ENCODE data around the gene MOK.
"Not testable (repeated sequence)": the region's sequence is repeated elsewhere in the genome, so short reads cannot be mapped to it uniquely, and the experiment has no call there.

MOK gene

DNA sequence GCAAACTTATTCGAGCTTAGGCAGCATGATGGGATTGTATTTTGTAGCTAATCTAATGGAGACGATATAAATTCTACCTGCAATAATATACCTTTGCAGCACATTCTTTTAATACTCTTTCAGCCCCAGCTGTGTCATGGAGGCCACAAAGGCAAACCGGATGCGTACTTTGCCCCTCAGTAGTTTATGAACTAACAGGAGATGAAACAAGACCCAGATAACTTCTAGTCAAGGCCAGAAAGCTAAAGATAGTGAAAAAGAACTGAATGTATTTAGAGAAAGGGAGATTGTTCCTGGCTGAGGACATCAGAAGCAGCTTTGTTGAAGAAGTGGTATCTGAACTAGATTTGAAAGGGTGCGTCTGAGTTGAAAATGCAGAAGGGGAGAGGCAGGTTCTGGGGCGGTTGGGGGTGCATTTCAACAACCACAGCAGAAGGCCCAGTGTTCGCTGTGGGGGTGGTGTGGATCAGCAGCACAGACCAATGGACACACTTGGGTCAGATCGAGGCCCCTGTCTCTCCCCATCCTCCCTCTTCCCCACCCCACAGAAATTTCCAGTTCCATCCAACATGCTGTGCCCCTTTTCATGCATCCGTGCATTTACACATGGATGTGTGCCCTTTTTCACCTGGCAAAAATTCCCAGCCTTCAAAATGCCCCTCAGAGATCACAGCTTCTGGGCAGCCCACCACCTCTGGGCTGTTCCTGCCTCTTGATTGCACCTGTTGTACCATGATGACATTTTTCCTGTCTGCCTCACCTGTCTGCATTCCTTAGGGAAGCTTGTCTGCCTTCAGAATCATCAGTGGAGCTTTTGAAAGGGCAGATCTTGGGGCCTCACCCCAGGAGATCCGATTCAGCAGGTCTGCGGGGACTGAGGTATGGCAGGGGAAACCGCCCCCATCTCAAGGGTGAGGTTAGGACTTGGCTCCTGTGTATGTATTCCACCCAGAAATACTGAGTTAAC lies 16.8 kb upstream of the MOK start:
- DNase-seq (ENCODE audit: low read depth in 4 of 4, low spot score in 1 of 4): no peak

DNA sequence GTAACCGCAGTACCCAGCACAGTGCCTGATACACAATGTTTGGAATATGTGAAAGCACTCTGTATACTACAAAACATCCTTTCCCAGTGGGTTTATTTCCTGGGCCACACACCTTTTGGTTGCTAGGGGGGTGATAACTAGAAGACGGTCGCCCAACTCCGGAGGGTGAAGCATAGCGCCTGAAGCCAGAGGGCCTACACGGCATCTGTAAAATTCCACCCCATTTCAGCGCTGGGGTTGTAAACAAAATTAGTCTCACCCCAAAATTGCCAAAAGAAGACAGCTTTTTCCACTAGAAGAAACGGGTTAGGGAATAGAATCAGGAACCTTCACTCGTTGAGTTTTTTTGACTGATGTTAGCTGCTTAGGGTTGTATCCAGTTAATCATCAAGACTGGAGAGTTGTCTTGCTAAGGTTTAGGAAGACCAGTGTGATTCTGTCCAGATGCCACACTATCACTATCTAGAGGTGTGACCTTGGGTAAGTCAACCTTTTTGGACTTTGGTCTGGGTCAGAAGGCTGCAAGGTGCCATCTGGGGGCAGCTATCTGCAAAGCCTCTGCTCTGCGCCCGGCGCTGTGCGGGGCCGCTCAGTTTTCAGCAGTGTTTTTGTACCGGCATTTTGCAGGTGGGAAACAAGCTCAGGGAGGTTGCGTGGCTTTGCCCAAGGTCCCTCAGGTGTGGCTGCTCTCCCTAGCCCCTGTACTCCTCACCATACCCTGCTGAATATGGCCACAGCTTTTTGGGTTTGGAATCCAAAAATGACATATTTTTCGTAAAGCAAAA lies 15.9 kb upstream of the MOK start:
- DNase-seq (ENCODE audit: low read depth in 4 of 4, low spot score in 1 of 4): no peak

DNA sequence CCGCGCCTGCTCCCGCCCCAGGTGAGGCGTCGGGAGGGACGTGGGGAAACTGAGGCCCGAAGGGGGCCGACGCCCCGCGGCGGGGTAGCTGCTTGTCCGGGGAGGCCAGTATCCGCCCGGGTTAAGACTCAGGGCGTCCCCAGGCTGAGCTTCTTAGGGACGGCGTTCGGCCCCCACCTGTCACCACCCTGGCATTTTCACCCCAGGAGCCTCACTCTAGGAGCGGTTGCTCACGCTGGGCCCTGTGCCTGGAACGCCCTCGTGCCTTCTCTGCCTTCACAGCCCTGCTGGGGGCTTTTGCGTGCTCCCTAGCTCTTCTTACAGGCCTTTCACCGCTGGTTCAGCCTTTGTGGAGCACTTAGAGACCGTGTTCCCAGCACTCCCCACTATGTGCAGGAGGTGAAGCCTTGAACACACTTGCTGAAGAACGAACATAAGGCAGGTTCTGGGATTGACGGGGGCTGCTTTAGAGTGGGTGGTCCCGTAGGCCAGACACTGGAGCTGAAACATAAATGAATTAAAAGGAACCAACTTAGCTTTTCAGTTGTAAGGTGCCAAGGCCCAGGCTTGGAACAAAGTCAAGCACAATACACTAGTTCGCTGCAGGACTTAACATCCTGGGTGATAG lies 15.2 kb upstream of the MOK start:
- peak in 1 of 4 experiments; percentile 9 for DNase-seq (ENCODE audit: low read depth in 4 of 4, low spot score in 1 of 4)

DNA sequence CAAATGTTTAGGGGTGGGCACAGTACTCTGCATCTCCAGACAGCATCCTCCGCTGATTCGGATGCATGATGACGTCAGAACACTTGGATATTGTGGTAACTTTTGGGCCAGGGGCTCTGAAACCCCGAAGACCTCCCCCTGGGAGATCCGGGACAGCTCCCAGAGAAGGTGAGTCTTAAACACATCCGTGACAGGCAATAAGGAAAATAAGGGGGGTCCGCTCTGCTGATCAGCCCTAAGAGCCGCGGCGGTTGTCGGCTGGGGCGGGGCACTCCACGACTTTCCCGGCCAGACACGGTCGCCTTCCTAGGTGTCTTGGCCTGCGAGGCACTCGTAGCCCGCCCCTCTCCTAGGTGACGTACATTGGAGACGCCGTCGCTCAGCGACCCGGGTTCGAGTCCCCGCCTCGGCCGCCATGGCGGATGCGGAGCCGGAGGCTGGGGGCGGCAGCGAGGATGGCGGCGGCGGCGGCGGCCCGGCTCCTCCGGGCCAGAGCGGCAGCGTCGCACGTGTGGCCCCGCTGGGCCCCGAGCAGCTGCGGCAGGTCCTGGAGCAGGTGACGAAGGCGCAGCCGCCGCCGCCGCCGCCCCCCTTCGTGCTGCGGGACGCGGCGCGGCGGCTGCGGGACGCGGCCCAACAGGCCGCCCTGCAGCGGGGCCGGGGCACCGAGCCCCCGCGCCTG lies 14.5 kb upstream of the MOK start, which contains the start of gene ZNF839:
Gene ZNF839 (plus strand): TSS at position 396 of the 682 bp plus-strand sequence. CDS start 20 bp downstream, at position 416.
- peak; percentile 91 to 95 (median 93) for DNase-seq (ENCODE audit: low read depth in 4 of 4, low spot score in 1 of 4)

DNA sequence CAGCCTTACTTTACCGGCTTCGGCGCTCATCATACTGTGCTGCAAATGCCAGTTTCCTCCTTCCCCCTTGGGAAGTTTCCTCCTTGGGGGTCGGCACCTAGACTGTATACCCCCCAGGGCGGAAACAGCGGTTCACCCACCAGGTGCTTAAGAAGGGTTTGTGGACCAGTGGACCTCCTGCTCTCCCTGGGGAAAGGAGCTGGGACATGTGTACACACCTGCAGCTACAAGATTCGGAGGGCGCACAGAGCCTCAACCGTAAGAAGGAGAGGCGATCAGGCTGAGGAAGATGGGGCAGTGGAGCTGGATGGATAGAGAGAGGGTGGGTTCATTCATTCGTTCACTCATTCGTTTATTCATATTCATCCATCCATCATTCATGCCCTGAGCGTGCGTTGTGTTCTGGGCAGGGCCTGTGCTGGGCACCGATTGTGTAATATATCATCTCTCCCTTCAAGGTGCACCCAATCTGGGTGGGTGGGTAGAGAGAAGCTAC lies 13.9 kb upstream of the MOK start:
- DNase-seq (ENCODE audit: low read depth in 4 of 4, low spot score in 1 of 4): no peak

DNA sequence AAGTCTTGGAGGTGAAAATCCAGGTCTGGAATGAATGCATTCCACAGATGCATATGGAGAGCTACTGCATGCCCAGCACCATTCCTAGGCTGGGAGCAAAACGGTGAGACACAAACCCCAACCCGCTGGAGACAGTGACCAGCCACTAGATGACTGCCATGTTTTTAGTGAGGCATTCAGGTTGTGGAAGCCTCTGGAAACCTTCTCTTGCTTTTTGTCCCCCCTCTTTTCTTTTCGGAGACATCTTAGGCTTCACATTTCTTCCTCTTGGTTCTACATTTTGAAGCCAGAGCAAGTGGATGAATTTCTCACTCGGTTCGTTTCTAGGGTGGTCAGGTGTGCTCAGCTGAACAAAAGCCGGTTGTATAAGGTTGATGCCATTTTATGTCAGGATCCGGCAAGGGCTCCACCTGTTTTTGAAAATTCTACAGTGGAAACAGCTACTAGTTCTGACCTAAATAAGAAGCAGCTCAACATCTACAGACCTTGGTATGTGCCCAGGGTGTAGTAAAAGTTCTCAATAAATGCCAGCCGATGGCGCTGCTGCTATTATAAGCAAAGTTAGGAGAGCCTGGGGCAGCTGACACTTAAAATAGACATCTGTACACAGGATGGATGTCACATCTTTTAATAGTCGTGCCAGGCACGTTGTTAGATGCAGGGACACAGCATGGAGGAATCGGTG lies 12.7 kb upstream of the MOK start:
- DNase-seq (ENCODE audit: low read depth in 4 of 4, low spot score in 1 of 4): no peak

DNA sequence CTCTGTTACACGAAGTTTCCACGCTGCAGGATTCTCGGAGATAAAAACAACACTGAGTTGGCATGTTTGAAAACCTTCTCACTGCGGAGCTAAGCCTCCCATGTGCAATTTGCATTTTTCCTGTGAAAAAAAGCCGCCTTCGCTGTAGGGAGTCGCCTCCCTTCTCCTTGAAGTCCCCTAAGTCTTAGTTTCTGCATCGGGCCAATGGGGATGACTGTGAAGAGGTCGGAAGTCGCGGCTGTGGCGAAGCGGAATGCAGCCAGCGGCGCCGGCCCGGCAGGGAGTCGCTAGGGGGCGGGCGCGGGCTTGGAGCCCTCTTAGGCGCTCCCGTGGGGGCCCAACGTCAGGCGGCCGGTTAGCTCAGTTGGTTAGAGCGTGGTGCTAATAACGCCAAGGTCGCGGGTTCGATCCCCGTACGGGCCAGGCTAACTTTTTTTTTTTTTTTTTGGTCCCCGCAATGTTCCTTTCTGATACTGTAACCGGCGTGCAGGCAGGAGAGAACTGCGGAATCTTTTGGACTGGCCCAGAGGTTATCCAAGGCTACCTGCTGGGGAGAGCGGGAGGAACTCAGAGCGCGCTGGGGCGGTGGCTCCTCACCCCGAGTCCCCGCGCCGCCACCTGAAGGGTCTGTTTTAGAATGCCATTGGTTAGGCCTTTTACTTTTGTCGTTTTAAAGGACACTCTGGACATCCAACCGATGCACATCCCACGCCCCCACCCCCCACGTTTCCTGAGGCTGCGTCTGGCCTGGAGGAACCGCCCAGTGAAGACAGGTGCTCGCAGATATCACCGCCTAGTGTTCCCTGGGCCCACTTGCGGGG lies 12.0 kb upstream of the MOK start:
- DNase-seq (ENCODE audit: low read depth in 4 of 4, low spot score in 1 of 4): peak; percentile 77 to 96 (median 92)

DNA sequence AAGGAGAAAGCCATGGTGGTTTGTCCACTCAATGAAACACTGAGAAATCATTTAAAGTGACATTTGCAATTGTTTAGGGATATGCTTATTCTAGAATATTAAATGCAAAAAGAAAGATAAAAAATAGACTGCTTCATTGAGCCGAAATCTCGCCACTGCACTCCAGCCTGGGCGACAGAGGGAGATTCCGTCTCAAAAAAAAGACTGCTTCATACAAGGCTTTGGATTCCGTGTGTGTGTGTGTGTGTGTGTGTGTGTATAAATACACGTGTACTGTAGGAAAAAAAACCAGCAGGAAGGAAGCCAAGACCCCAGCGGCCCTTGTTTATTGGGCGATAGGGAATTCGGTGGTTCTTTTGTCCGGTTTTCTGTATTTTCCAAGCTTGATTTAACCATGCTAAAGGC lies 11.4 kb upstream of the MOK start:
- no peak for DNase-seq (ENCODE audit: low read depth in 4 of 4, low spot score in 1 of 4)

DNA sequence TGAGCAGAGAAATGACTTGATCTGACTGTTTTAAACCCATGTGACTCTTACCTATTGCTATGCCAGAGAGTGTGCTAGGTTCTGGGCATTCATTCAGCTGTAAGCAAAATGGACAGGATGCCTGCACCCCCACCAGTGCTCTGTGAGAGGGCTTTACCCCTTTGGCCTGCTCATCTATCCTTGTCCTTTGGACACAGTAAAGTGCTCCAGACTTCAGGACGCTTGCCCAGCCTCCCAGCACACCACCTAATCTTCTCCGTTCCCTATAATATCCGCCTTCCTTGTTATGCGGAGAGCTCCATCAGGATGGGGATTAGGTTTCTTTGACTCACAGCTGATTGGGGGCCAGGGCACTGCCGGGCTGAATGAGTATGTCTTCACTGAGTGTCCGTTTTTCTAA lies 10.2 kb upstream of the MOK start:
- no peak for DNase-seq (ENCODE audit: low read depth in 4 of 4, low spot score in 1 of 4)

DNA sequence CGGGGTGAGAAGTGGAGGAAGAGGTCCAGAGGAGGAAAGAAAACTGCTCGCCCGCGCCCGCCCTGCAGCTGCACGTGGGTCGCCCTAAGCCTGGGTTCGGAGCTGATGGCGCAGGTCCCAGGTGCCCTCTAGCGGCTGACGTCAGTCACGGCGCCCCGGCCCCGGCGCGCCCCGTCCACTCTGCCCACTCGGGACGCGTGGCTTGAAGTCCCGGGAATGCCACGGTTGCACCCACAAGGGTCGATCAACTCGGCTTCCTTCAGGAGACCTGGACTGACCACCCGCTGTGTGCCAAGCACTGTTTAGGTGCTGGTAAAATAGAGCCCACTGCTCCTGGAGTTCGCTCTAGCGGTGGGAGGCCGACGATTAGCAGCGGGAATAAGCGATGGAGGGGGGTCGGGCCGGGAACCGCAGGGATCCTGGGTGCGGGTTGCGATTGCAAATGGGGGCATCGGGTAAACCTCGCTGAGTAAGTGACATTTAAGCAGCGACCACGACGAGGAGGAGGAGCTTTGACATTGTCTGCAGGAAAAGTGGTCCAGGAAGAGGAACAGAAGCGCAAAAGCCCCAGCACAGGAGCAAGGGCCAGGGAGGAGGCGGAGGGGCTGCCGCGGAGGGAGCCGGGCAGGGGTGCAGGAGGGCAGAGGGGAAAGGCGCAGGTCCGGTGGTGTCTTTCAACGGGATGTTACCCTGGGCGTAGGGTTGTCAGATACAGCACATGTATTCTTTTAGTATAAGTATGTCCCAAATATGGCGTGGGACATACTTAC lies 9.5 kb upstream of the MOK start:
- peak; percentile 57 to 77 (median 68) for DNase-seq (ENCODE audit: low read depth in 4 of 4, low spot score in 1 of 4)

DNA sequence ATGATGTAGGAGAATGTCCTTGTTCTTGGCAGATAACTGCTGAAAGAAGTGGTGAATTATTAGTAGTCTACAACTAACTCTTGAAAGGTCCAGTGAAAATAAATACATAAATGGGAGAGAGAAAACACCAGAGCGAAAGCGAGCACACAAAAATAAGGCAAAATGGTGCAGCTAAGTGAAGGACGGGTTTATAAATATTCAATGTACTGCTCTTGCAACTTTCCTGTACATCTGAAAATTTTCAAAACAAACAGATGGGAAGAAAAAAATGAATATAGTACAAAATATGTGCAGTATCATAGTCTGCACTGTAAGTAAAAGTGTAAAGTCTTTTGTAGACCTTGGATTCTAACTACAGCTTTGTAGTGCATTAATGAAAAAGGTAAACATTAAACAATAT lies 1.3 kb downstream of the MOK start:
- no peak for DNase-seq (ENCODE audit: low read depth in 4 of 4, low spot score in 1 of 4)

DNA sequence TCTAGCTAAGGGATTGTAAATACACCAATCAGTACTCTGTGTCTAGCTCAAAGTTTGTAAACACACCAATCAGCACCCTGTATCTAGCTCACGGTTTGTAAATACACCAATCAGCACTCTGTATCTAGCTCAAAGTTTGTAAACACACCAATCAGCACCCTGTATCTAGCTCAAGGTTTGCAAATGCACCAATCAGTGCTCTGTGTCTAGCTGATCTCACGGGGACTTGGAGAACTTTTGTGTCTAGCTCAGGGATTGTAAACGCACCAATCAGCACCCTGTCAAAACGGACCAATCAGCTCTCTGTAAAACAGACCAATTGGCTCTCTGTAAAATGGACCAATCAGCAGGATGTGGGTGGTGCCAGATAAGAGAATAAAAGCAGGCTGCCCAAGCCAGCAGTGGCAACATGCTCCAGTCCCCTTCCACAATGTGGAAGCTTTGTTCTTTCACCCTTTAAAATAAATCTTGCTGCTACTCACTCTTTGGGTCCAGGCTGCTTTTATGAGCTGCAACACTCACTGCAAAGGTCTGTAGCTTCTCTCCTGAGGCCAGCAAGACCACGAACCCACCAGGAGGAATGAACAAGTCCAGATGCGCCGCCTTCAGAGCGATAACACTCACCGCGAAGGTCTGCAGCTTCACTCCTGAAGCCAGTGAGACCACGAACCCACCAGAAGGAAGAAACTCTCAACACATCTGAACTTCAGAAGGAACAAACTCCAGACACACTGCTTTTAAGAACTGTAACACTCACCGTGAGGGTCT lies 6.5 kb downstream of the MOK start:
- DNase-seq (ENCODE audit: low read depth in 4 of 4, low spot score in 1 of 4): not testable (repeated sequence)

DNA sequence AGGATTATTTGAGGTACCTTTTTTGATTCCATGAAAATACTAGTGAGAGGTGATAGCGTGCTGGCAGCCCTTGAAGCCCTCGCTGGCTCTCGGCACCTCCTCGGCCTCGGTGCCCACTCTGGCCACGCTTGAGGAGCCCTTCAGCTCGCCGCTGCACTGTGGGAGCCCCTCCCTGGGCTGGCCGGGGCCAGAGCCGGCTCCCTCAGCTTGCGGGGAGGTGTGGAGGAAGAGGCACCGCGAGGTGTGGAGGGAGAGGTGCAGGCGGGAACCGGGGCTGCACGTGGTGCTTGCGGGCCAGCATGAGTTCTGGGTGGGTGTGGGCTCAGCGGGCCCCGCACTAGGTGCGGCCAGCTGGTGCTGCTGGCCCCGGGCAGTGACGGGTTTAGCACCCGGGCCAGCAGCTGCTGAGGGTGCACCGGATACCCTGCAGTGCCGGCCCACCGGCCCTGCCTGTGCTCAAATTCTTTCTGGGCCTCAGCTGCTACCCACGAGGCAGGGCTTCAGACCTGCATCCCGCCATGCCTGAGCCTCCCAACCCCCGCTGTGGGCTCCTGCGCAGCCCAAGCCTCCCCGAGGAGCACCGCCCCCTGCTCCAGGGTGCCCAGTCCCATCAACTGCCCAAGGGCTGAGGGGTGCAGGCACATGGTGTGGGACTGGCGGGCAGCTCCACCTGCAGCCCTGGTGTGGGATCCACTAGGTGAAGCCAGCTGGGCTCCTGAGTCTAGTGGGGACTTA lies 7.4 kb downstream of the MOK start:
- no peak for DNase-seq (ENCODE audit: low read depth in 4 of 4, low spot score in 1 of 4)

DNA sequence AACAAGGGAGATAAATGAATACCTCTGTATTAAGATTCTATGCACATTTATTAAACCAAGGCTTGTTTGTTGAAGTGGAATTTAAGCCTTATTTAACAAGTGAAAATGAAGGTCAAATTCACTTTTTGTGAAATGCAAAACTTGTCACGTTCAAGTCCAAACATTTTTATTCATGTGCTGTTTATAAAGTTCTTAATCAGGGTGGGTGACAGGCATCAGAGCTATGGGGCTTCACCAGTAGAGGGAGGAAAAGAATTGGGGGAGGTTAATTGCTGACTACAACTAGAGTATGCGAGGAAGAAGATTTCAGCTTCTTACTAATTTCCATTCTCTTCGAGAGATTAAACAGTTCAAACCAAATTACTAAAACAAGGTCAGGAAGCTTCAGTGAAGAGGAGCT lies 9.7 kb downstream of the MOK start:
- no peak for DNase-seq (ENCODE audit: low read depth in 4 of 4, low spot score in 1 of 4)

DNA sequence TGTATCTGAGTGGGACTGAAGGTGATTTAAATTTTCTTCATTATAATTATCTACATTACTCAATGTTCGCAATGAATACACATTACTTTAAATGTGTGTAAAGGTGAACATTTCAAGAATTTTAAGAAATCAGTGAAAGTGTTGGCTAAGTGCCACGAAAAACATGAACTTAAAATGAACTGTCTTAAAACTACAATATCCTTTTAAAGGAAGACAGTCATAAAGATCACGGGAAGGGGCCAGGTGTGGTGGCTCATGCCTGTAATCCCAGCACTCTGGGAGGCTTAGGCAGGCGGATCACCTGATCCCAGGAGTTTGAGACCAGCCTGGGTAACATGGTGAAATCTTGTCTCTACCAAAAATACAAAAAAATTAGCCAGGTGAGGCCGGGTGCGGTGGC lies 11.2 kb downstream of the MOK start:
- no peak for DNase-seq (ENCODE audit: low read depth in 4 of 4, low spot score in 1 of 4)

DNA sequence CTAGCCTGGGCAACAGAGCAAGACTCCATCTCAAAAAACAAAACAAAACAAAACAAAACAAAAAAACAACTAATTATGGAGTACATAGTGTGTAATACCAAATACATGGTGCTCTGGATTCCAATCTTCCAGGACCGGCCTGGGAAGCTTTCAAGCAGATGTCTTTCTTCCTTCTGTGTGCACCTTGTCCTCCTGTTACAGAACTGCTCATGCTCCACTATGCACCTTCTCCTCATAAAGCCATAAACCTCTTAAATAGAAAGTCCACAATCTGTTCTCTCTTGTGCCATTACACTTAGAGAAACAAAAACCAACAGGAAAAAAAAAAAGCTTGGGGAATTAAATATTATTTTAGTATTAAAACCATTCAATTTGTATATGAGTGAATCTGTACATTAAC lies 12.5 kb downstream of the MOK start:
- no peak for DNase-seq (ENCODE audit: low read depth in 4 of 4, low spot score in 1 of 4)

DNA sequence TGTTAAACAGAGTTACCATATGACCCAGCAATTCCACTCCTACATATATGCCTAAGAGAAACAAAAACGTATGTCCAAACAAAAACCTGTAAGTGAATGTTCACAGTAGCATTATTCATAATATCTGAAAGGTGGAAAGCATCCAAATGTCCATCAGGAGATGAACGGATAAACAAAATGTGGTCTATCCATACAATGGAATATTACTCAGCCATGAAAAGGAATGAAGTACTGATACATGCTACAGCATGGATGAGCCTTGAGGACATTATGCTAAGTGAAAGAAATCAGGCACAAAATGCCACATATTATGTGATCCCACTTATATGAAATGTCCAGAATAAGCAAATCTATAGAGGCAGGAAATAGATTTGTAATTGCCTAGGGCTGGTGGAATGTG lies 16.8 kb downstream of the MOK start:
- DNase-seq (ENCODE audit: low read depth in 4 of 4, low spot score in 1 of 4): no peak

Data from stimulated activated CD4-positive, alpha-beta T cell treated with anti-CD3 and anti-CD28 coated beads, Interleukin-1b, Interleukin-23, amount 100 ng/mL, for 24 hours (primary cell).